Mesothelial cell of epicardium (in vitro differentiated cells): ENCODE results near the gene EFEMP1. TPM values are rescaled to one million over a fixed set of nuclear protein-coding genes. Genes with fewer than 3 reads are reported as not detected.

ENCODE experiments used
- DNase-seq, 2 experiments: peaks; one replicate each; pipeline ENCODE4 v3.0.0; 2021; ENCODE audit warnings: low spot score in 2 of 2; ENCODE audit not compliant: unreplicated experiment in 2 of 2
- H3K27ac Mint-ChIP-seq: 2 replicates; pipeline ENCODE4 v1.8.0; 2021; ENCODE audit warnings: mixed read lengths
- H3K27me3 Mint-ChIP-seq: 2 replicates; pipeline ENCODE4 v1.8.0; 2021; ENCODE audit warnings: low read depth, mixed read lengths
- H3K36me3 Mint-ChIP-seq: 2 replicates; pipeline ENCODE4 v1.8.0; 2021; ENCODE audit warnings: mixed read lengths
- H3K4me1 Mint-ChIP-seq: 2 replicates; pipeline ENCODE4 v1.8.0; 2021; ENCODE audit warnings: mixed read lengths
- H3K4me3 Mint-ChIP-seq: 2 replicates; pipeline ENCODE4 v1.8.0; 2021; ENCODE audit warnings: mild to moderate bottlenecking, moderate library complexity, mixed read lengths
- H3K9me3 Mint-ChIP-seq: 2 replicates; pipeline ENCODE4 v1.8.0; 2021; ENCODE audit warnings: mixed read lengths
- total RNA-seq: library from RNA; stranded (reverse); gene quantifications from 3 replicates; pipeline ENCODE4 v1.2.1, GENCODE V29; 2021
- TF ChIP-seq, protein P1 (sequence below): fragments of 200-600 bp; sonication (generic); IDR thresholded peaks from one replicate; pipeline ENCODE4 v1.5.0; 2021; ENCODE audit warnings: antibody characterized with exemption; ENCODE audit not compliant: unreplicated experiment

EFEMP1 gene
- total RNA-seq, 1 donor from 2014 or later = 38.1 TPM

DNA sequence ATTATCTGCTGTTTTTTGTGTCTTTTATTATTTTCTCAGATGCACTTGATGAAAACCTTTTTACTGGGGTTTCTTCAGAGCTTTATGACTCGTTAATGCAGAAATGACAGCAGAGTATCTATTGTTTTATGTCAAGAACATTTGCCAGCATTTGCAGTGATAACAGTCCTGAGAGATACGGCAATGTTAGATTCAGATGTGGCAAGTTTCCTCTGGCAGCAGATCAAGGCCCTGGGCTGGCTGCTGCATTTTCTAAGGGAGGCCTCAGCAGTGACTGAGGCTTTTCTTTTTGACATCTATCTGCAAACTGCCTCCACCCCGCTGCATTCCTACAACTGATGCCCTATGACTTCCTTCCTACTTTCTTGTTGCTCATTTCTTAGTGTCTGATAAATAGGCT lies 40.2 kb downstream of the EFEMP1 start:
- TF ChIP-seq, protein P1, sequence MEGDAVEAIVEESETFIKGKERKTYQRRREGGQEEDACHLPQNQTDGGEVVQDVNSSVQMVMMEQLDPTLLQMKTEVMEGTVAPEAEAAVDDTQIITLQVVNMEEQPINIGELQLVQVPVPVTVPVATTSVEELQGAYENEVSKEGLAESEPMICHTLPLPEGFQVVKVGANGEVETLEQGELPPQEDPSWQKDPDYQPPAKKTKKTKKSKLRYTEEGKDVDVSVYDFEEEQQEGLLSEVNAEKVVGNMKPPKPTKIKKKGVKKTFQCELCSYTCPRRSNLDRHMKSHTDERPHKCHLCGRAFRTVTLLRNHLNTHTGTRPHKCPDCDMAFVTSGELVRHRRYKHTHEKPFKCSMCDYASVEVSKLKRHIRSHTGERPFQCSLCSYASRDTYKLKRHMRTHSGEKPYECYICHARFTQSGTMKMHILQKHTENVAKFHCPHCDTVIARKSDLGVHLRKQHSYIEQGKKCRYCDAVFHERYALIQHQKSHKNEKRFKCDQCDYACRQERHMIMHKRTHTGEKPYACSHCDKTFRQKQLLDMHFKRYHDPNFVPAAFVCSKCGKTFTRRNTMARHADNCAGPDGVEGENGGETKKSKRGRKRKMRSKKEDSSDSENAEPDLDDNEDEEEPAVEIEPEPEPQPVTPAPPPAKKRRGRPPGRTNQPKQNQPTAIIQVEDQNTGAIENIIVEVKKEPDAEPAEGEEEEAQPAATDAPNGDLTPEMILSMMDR = no peak
- H3K4me1 Mint-ChIP-seq = peaks cover 20% of the 10 kb centered on the region
- peaks cover 1% of the 10 kb centered on the region for H3K27me3 Mint-ChIP-seq
- no peak overlapping the region for H3K4me3 Mint-ChIP-seq
- DNase-seq = no peak
- H3K27ac Mint-ChIP-seq = no peak overlapping the region
- H3K9me3 Mint-ChIP-seq = no peaks in the 10 kb centered on the region
- peaks cover 7% of the 10 kb centered on the region for H3K36me3 Mint-ChIP-seq

DNA sequence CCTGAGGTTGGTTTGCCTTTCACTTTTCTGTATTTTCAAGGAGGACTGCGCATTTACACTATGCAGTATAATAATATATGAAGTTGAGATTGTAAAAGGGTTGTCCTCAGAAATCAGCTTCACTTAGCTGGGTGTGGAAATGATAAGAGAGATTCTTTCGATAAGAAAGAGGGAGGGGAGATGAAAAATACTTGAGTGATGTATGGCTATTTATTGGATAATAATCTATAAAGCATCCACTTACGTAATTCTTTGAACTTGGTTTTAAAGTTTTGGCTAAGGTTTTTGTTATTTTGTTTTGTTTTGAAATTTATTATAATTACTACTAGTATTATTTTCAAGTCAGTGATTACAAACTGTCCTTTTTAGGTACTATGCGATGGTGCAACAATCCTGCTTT lies 40.6 kb downstream of the EFEMP1 start:
- Mint-ChIP-seq H3K4me1 (peaks cover 20% of the 10 kb centered on the region), H3K27me3 (peaks cover 1% of the 10 kb centered on the region), H3K9me3 (no peaks in the 10 kb centered on the region), H3K36me3 (peaks cover 7% of the 10 kb centered on the region), H3K27ac (no peak overlapping the region), H3K4me3 (no peak overlapping the region)
- TF ChIP-seq, protein P1 = no peak
- no peak for DNase-seq

DNA sequence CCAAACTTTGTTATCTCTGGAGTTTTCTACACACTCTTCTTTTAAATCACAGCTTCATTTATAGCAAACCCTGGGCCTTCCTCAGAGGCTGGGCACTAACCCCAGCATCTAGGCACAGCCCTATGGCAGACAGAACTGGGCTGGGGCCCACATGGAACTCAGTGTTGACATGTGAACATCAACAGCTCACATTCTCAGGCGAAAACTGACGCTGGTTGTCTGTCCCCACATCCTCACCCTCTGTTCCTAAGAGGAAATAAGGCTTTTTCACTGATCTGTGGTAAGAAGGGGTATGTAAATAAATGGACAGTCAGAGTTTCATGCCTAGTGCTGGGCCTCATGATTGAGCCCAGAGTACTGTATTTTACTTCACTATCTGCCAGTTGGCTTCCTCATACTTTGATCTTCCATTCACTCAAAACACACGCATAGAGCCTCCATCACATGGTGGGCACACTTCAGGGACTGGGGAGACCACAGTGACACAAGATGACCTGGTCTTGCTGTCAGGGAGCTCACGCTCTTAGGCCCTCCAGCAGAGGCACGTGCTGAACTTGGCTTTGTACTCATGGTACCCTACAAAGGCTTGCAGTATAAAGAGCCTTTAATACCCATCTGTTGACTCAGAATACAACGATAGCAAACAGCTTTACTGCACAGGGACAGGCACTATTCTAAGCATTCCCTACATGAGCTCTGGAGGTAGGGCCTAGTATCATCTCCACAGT lies 43.0 kb downstream of the EFEMP1 start:
- no peak for DNase-seq
- Mint-ChIP-seq H3K4me1 (peaks cover 19% of the 10 kb centered on the region), H3K9me3 (no peaks in the 10 kb centered on the region), H3K4me3 (no peak overlapping the region), H3K36me3 (peaks cover 7% of the 10 kb centered on the region), H3K27ac (no peak overlapping the region), H3K27me3 (no peaks in the 10 kb centered on the region)
- TF ChIP-seq, protein P1 = no peak

DNA sequence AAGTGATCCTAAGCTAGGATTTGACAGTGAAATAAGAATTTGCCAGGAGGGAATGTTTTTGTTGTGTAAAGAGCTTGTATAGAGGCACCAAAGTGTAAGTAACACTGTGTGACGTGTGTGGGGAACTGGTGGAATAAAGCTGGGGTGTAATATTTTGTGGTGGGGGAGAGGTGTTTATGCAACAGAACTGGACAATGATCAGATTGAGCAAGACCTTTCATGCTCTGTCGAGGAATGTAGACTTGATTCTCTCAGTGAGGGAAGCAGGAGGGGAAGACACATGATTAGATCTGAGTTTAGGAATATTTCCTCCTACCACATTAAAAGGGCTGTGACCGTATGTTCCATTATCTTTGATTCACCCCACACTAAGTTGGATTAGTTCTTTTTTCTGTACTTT lies 43.6 kb downstream of the EFEMP1 start:
- H3K27ac Mint-ChIP-seq = no peak overlapping the region
- H3K27me3 Mint-ChIP-seq = no peaks in the 10 kb centered on the region
- no peak overlapping the region for H3K4me3 Mint-ChIP-seq
- H3K9me3 Mint-ChIP-seq = no peaks in the 10 kb centered on the region
- TF ChIP-seq, protein P1 = no peak
- no peak for DNase-seq
- H3K4me1 Mint-ChIP-seq = peaks cover 17% of the 10 kb centered on the region
- H3K36me3 Mint-ChIP-seq = peaks cover 7% of the 10 kb centered on the region

DNA sequence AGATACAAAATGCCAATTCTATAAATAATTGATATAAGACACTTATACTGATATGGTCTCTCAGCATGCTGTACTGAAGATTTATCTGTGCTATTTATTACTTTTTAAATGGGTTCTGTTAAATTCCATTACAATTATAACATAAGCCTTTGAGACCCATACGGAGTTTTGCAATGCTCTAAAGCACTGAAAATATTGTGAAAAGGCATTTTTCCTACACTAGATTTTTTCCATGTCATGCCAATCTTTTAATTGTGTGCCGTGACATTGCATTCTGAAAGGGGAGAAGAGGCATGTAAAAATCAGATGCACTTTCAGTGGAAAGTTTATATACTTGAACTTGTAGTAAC lies 46.5 kb downstream of the EFEMP1 start:
- Mint-ChIP-seq H3K9me3 (no peaks in the 10 kb centered on the region), H3K4me1 (peaks cover 6% of the 10 kb centered on the region), H3K4me3 (no peak overlapping the region), H3K36me3 (peaks cover 15% of the 10 kb centered on the region), H3K27ac (no peak overlapping the region), H3K27me3 (no peaks in the 10 kb centered on the region)
- TF ChIP-seq, protein P1 = no peak
- DNase-seq = no peak
